ENCODE measurements around the gene PTPRE. TPM values are rescaled to one million over a fixed set of nuclear protein-coding genes. Genes with fewer than 3 reads are reported as not detected.
A peak's percentile ranks its signal among the peaks of the same experiment; 100 is the strongest.

Gene PTPRE
- total RNA-seq, 1 donor from 2014 or later = 2.6 TPM

- Mint-ChIP-seq H3K27me3 (ENCODE audit: low read depth) (peaks cover 43% of the 10 kb centered on the region), H3K36me3 (no peaks in the 10 kb centered on the region), H3K4me3 (no peak overlapping the region), H3K9me3 (no peaks in the 10 kb centered on the region), H3K4me1 (no peaks in the 10 kb centered on the region), H3K27ac (no peak overlapping the region)
- DNase-seq (ENCODE audit: low spot score in 2 of 2, unreplicated experiment in 2 of 2) = peak in 1 of 2 experiments; percentile 27
- TF ChIP-seq CTCF (IDR thresholded peaks at IDR 0.05; ENCODE audit: unreplicated experiment) = no peak
Measured at GRCh38 chr10:127908959-127909267, 2.0 kb downstream of the PTPRE start.

- TF ChIP-seq CTCF (IDR thresholded peaks at IDR 0.05; ENCODE audit: unreplicated experiment) = no peak
- H3K4me1 Mint-ChIP-seq = no peaks in the 10 kb centered on the region
- H3K4me3 Mint-ChIP-seq = no peak overlapping the region
- H3K36me3 Mint-ChIP-seq = no peaks in the 10 kb centered on the region
- no peak for DNase-seq (ENCODE audit: low spot score in 2 of 2, unreplicated experiment in 2 of 2)
- peaks cover 40% of the 10 kb centered on the region for H3K27me3 Mint-ChIP-seq (ENCODE audit: low read depth)
- no peak overlapping the region for H3K27ac Mint-ChIP-seq
- H3K9me3 Mint-ChIP-seq = no peaks in the 10 kb centered on the region
Measured at GRCh38 chr10:127909716-127910463, 3.0 kb downstream of the PTPRE start.

GRCh38 chr10:127910464-127910770 is 3.5 kb downstream of the PTPRE start:
- DNase-seq (ENCODE audit: low spot score in 2 of 2, unreplicated experiment in 2 of 2) = no peak
- H3K27ac Mint-ChIP-seq = no peak overlapping the region
- H3K36me3 Mint-ChIP-seq = no peaks in the 10 kb centered on the region
- H3K27me3 Mint-ChIP-seq (ENCODE audit: low read depth) = peaks cover 35% of the 10 kb centered on the region
- H3K9me3 Mint-ChIP-seq = no peaks in the 10 kb centered on the region
- no peak overlapping the region for H3K4me3 Mint-ChIP-seq
- no peaks in the 10 kb centered on the region for H3K4me1 Mint-ChIP-seq
- TF ChIP-seq CTCF (IDR thresholded peaks at IDR 0.05; ENCODE audit: unreplicated experiment) = no peak

- TF ChIP-seq CTCF (IDR thresholded peaks at IDR 0.05; ENCODE audit: unreplicated experiment) = no peak
- peaks cover 28% of the 10 kb centered on the region for H3K27me3 Mint-ChIP-seq (ENCODE audit: low read depth)
- H3K4me3 Mint-ChIP-seq = no peak overlapping the region
- no peak for DNase-seq (ENCODE audit: low spot score in 2 of 2, unreplicated experiment in 2 of 2)
- no peak overlapping the region for H3K27ac Mint-ChIP-seq
- H3K36me3 Mint-ChIP-seq = no peaks in the 10 kb centered on the region
- no peaks in the 10 kb centered on the region for H3K9me3 Mint-ChIP-seq
- H3K4me1 Mint-ChIP-seq = no peaks in the 10 kb centered on the region
Measured at GRCh38 chr10:127911218-127911866, 4.4 kb downstream of the PTPRE start.

- Mint-ChIP-seq H3K4me1 (no peaks in the 10 kb centered on the region), H3K27ac (no peak overlapping the region), H3K36me3 (no peaks in the 10 kb centered on the region), H3K27me3 (ENCODE audit: low read depth) (peaks cover 24% of the 10 kb centered on the region), H3K9me3 (no peaks in the 10 kb centered on the region), H3K4me3 (no peak overlapping the region)
- DNase-seq (ENCODE audit: low spot score in 2 of 2, unreplicated experiment in 2 of 2) = no peak
- TF ChIP-seq CTCF (IDR thresholded peaks at IDR 0.05; ENCODE audit: unreplicated experiment) = no peak
Measured at GRCh38 chr10:127911867-127912257, 5.0 kb downstream of the PTPRE start.

Measured in mesothelial cell of epicardium (in vitro differentiated cells).